HepG2 (cell line): ENCODE results near the gene FDXACB1. TPM values are rescaled to one million over a fixed set of nuclear protein-coding genes. Genes with fewer than 3 reads are reported as not detected.

Experiments used
- CAMTA2 ChIP-seq: sonication (generic); formaldehyde crosslinking; IDR thresholded peaks from 2 replicates; pipeline ENCODE4 v1.4.0; 2020; ENCODE audit warnings: mild to moderate bottlenecking, missing genetic modification reagents, borderline replicate concordance
- CHD2 ChIP-seq: IDR thresholded peaks from 2 replicates; pipeline ENCODE4 v1.6.1; 2011; ENCODE audit warnings: low read depth, low read length, improper control_type of control experiment
- GTF2F1 ChIP-seq: fragments of 150-350 bp; IDR thresholded peaks from 2 replicates; pipeline ENCODE4 v1.6.1; 2014; ENCODE audit warnings: low read length
- KIAA2018 ChIP-seq: sonication (generic); formaldehyde crosslinking; IDR thresholded peaks from 2 replicates; pipeline ENCODE4 v1.5.0; 2020; ENCODE audit warnings: mild to moderate bottlenecking, missing genetic modification reagents, borderline replicate concordance
- KLF9 ChIP-seq: IDR thresholded peaks from 2 replicates; pipeline ENCODE4 v1.6.1; 2016; ENCODE audit warnings: low read depth
- MTA1 ChIP-seq: sonication (generic); formaldehyde crosslinking; IDR thresholded peaks from 2 replicates; pipeline ENCODE4 v1.4.0; 2020; ENCODE audit warnings: missing genetic modification reagents, mild to moderate bottlenecking, borderline replicate concordance
- RFX1 ChIP-seq: fragments of 450-650 bp; IDR thresholded peaks from 2 replicates; pipeline ENCODE4 v1.6.1; 2017
- ZBTB49 ChIP-seq: sonication (generic); formaldehyde crosslinking; IDR thresholded peaks from 2 replicates; pipeline ENCODE4 v1.4.0; 2020; ENCODE audit warnings: missing genetic modification reagents, borderline replicate concordance
- ZHX1 ChIP-seq: sonication (generic); formaldehyde crosslinking; IDR thresholded peaks from 2 replicates; pipeline ENCODE4 v1.8.1; 2022; ENCODE audit warnings: low read depth, mild to moderate bottlenecking, missing genetic modification reagents
- ZNF280D ChIP-seq: sonication (generic); formaldehyde crosslinking; IDR thresholded peaks from 2 replicates; pipeline ENCODE4 v1.5.1; 2020; ENCODE audit warnings: mild to moderate bottlenecking, missing genetic modification reagents
- ZNF615 ChIP-seq: sonication (generic); formaldehyde crosslinking; IDR thresholded peaks from 2 replicates; pipeline ENCODE4 v1.5.0; 2020; ENCODE audit warnings: mild to moderate bottlenecking, missing genetic modification reagents, borderline replicate concordance
- ZNF772 ChIP-seq: sonication (generic); formaldehyde crosslinking; IDR thresholded peaks from 2 replicates; pipeline ENCODE4 v1.5.0; 2020; ENCODE audit warnings: mild to moderate bottlenecking, missing genetic modification reagents
- polyA plus RNA-seq, 8 experiments: library from polyadenylated mRNA; depleted of rRNA in 3 of 8; stranded (reverse) in 7 of 8; unstranded in 1 of 8; fragments of >200 nt; fragmentation: Illumina TruSeq in 4 of 8; extraction: Trizol in 4 of 8; gene quantifications; 2 replicates each; pipeline versions ENCODE4 v1.2.1 to v1.2.3, GENCODE V29; 2011 to 2016; ENCODE audit warnings: low read depth in 4 of 8, missing spikeins in 1 of 8, mixed read lengths in 1 of 8; ENCODE audit not compliant: insufficient read depth in 1 of 8
- total RNA-seq, 5 experiments: library from RNA; depleted of rRNA; stranded (reverse); fragments of >200 nt; fragmentation: Illumina TruSeq; extraction: Trizol; gene quantifications; 2 replicates each; pipeline ENCODE4 v1.2.3, GENCODE V29; 2016; ENCODE audit warnings: low read depth in 1 of 5

Gene FDXACB1
- total and polyA plus RNA-seq, 2 of the 13 experiments (the other 11 are each of a cell fraction or from before 2014, with no cell fraction given): 1.1 to 3.4 TPM

GRCh38 chr11:111878849-111879636 lies at the start of gene FDXACB1, which contains the start of gene CFAP68 (continued):
- TF ChIP-seq GTF2F1 (no peak), ZNF280D (CRISPR knock-in tag) (peak; percentile 87), ZHX1 (CRISPR knock-in tag) (peak; percentile 98), RFX1 (no peak), KIAA2018 (no peak), CHD2 (no peak), ZNF772 (peak; percentile 73), ZBTB49 (CRISPR knock-in tag) (no peak), MTA1 (CRISPR knock-in tag) (peak; percentile 81; the same call in 1 of the 2 replicates), CAMTA2 (CRISPR knock-in tag) (0 out of 2 replicates have a peak, but pooled peaks have one; percentile 33), ZNF615 (CRISPR knock-in tag) (no peak), KLF9 (CRISPR knock-in tag) (no peak)
